ENCODE data around the gene CFAP119. TPM values are rescaled to one million over a fixed set of nuclear protein-coding genes. Genes with fewer than 3 reads are reported as not detected.
A peak's percentile ranks its signal among the peaks of the same experiment; 100 is the strongest.

The CFAP119 gene
- total and polyA plus RNA-seq, 2 donors (not counting 3 experiments of a cell fraction or from before 2014, with no cell fraction given), result 6.5 to 9.5 TPM

GRCh38 chr16:30741461-30741914 lies 20.4 kb downstream of the CFAP119 start:
- Histone ChIP-seq H4K20me1 (replicated peaks; ENCODE audit: control insufficient read depth, extremely low read depth, insufficient read depth, low read length) (no peaks in the 10 kb centered on the region), H3K36me3 (ENCODE audit: control insufficient read depth in 2 of 2, extremely low read depth in 1 of 2, insufficient read depth in 2 of 2, low read length in 2 of 2) (peaks cover 14 to 32% of the 10 kb centered on the region in 2 experiments), H3K79me2 (ENCODE audit: control insufficient read depth, insufficient read depth, low read length) (no peaks in the 10 kb centered on the region), H3K27me3 (ENCODE audit: control insufficient read depth in 2 of 2, insufficient read depth in 2 of 2, low read length in 2 of 2) (no peaks in the 10 kb centered on the region), H3K4me2 (ENCODE audit: insufficient read depth, low read length) (peak overlapping the region; percentile 34), H3K9me3 (replicated peaks; ENCODE audit: control insufficient read depth, insufficient read depth, low read length) (no peaks in the 10 kb centered on the region), H3K9ac (replicated peaks; ENCODE audit: extremely low read depth, insufficient read depth, low read length) (peak overlapping the region; percentile 49), H2AFZ (ENCODE audit: low read depth, low read length) (no peak overlapping the region), H3K9me1 (replicated peaks; ENCODE audit: control insufficient read depth, extremely low read depth, insufficient read depth, low read length) (no peaks in the 10 kb centered on the region), H3K4me3 (replicated peaks in 1 of 3; ENCODE audit: insufficient read depth in 1 of 3, low read depth in 1 of 3, low read length in 3 of 3) (no peak overlapping the region), H3K27ac (ENCODE audit: insufficient read depth, low read depth, low read length) (peak overlapping the region; percentile 83), H3K4me1 (ENCODE audit: control insufficient read depth, extremely low read depth, insufficient read depth, low read length) (peaks cover 20% of the 10 kb centered on the region)
- FAIRE-seq (peak; percentile 97), DNase-seq (ENCODE audit: low read depth, low spot score) (peak; percentile 83)
- TF ChIP-seq JUN (IDR thresholded peaks at IDR 0.05; ENCODE audit: borderline replicate concordance, insufficient read depth, insufficient read length, low read depth), result peak; percentile 46
- TF ChIP-seq FOS (IDR thresholded peaks at IDR 0.05; ENCODE audit: borderline replicate concordance, insufficient read depth, low read length), result peak; percentile 52
- no peak for TF ChIP-seq POLR2A (IDR thresholded peaks at IDR 0.05; ENCODE audit: low read depth, low read length)
- dilution Hi-C loops (cut with MboI; ENCODE audit: extremely low pct_ligation_motif_present, low sequenced_read_pairs) (no loop called here), intact Hi-C loops (cut with micrococcal nuclease) (loop anchor here (2.0 kb wide), 1 partner anchor 73 kb away; no protein-coding TSS in a partner anchor)
- POLR2A ChIA-PET, result no interaction called here
- no TSS peak for BruUV-seq (replicated peaks)
- CTCF ChIA-PET, result interaction anchor here (0.6 to 1.4 kb wide), 2 partner anchors 10 to 56 kb away, joined by 3 to 5 read pairs; no protein-coding TSS in a partner anchor

GRCh38 chr16:30740364-30741251 lies 21.3 kb downstream of the CFAP119 start:
- DNase-seq (ENCODE audit: low read depth, low spot score) (peak; percentile 19), FAIRE-seq (peak; percentile 67)
- H3K4me3 ChIP-seq (replicated peaks in 1 of 3; ENCODE audit: insufficient read depth in 1 of 3, low read depth in 1 of 3, low read length in 3 of 3), result no peak overlapping the region
- ChIA-PET CTCF (interaction anchor here (0.8 to 1.4 kb wide), 2 partner anchors 9 to 22 kb away, joined by 3 to 5 read pairs; no protein-coding TSS in a partner anchor), POLR2A (no interaction called here)
- no peaks in the 10 kb centered on the region for H3K9me1 ChIP-seq (replicated peaks; ENCODE audit: control insufficient read depth, extremely low read depth, insufficient read depth, low read length)
- H3K4me2 ChIP-seq (ENCODE audit: insufficient read depth, low read length), result peak overlapping the region; percentile 34
- H3K27ac ChIP-seq (ENCODE audit: insufficient read depth, low read depth, low read length), result peak overlapping the region; percentile 83
- no peak overlapping the region for H2AFZ ChIP-seq (ENCODE audit: low read depth, low read length)
- dilution Hi-C loops (cut with MboI; ENCODE audit: extremely low pct_ligation_motif_present, low sequenced_read_pairs), result no loop called here
- H3K27me3 ChIP-seq (ENCODE audit: control insufficient read depth in 2 of 2, insufficient read depth in 2 of 2, low read length in 2 of 2), result no peaks in the 10 kb centered on the region
- peaks cover 20% of the 10 kb centered on the region for H3K4me1 ChIP-seq (ENCODE audit: control insufficient read depth, extremely low read depth, insufficient read depth, low read length)
- TF ChIP-seq POLR2AphosphoS5 (IDR thresholded peaks at IDR 0.05; ENCODE audit: insufficient read depth, low read depth, low read length) (no peak), FOS (IDR thresholded peaks at IDR 0.05; ENCODE audit: borderline replicate concordance, insufficient read depth, low read length) (no peak), GATA2 (IDR thresholded peaks at IDR 0.05; ENCODE audit: insufficient read depth, insufficient read length, low read depth, low read length) (no peak), MAX (IDR thresholded peaks at IDR 0.05; ENCODE audit: insufficient read depth, insufficient read length) (no peak), EZH2 (IDR thresholded peaks at IDR 0.05; ENCODE audit: borderline replicate concordance, low read depth, low read length, severe bottlenecking) (no peak), JUN (IDR thresholded peaks at IDR 0.05; ENCODE audit: borderline replicate concordance, insufficient read depth, insufficient read length, low read depth) (no peak), MYC (IDR thresholded peaks at IDR 0.05; ENCODE audit: low read depth, low read length) (no peak), CTCF (IDR thresholded peaks at IDR 0.05; ENCODE audit: extremely low read depth in 1 of 2, insufficient read depth in 1 of 2, low read depth in 1 of 2, low read length in 2 of 2) (no peak), POLR2A (IDR thresholded peaks at IDR 0.05; ENCODE audit: low read depth, low read length) (no peak)
- no peaks in the 10 kb centered on the region for H3K9me3 ChIP-seq (replicated peaks; ENCODE audit: control insufficient read depth, insufficient read depth, low read length)
- BruUV-seq (replicated peaks), result no TSS peak
- peak overlapping the region; percentile 49 for H3K9ac ChIP-seq (replicated peaks; ENCODE audit: extremely low read depth, insufficient read depth, low read length)
- intact Hi-C loops (cut with micrococcal nuclease), result loop anchor here (2.0 kb wide), 1 partner anchor 74 kb away; no protein-coding TSS in a partner anchor
- H4K20me1 ChIP-seq (replicated peaks; ENCODE audit: control insufficient read depth, extremely low read depth, insufficient read depth, low read length), result no peaks in the 10 kb centered on the region
- peaks cover 19 to 40% of the 10 kb centered on the region in 2 experiments for H3K36me3 ChIP-seq (ENCODE audit: control insufficient read depth in 2 of 2, extremely low read depth in 1 of 2, insufficient read depth in 2 of 2, low read length in 2 of 2)
- no peaks in the 10 kb centered on the region for H3K79me2 ChIP-seq (ENCODE audit: control insufficient read depth, insufficient read depth, low read length)

All from endothelial cell of umbilical vein (primary cell).